A549 (cell line): Measurements from ENCODE around the gene BRPF1. TPM values are rescaled to one million over a fixed set of nuclear protein-coding genes. Genes with fewer than 3 reads are reported as not detected.

Source experiments
- ATAC-seq, 2 experiments: fragments of 200-7000 bp in 1 of 2; fragments of >200 bp in 1 of 2; cut with Nextera tagmentation in 1 of 2; cut with Tn5 transposase in 1 of 2; 3 replicates each; pipeline versions ENCODE4 v1.8.0 to v1.9.1; 2018 to 2020; ENCODE audit warnings: mild to moderate bottlenecking in 1 of 2, moderate library complexity in 1 of 2
- CTCF ChIA-PET: fragments of 300-600 bp; sonication (Branson Sonifier 250); formaldehyde crosslinking; extraction: SDS; loops from one replicate; lab custom pipeline; 2021; ENCODE audit warnings: antibody characterized with exemption, inconsistent platforms; lab: Yijun Ruan, JAX
- POLR2A ChIA-PET: fragments of 350-600 bp; formaldehyde crosslinking; extraction: SDS; loops from one replicate; lab custom pipeline; 2021; ENCODE audit warnings: antibody characterized with exemption, inconsistent platforms; lab: Yijun Ruan, JAX
- DNase-seq, 2 experiments: peaks; one replicate each; pipeline versions ENCODE4 v3.0.0 to v3.0.0-alpha.2; 2011 to 2016; ENCODE audit warnings: low read depth in 1 of 2, low spot score in 1 of 2
- FAIRE-seq: peaks from 2 replicates; lab custom pipeline; 2011; peaks lifted over from hg19 to GRCh38; lab: Jason Lieb, UNC
- H3K27ac ChIP-seq, 2 experiments: fragments of >200 bp; sonication (Bioruptor Twin); formaldehyde crosslinking; 3 replicates each; pipeline ENCODE4 v1.5.1; 2016 to 2017
- H3K4me1 ChIP-seq: fragments of >200 bp; sonication (Bioruptor Twin); formaldehyde crosslinking; 3 replicates; pipeline ENCODE4 v1.6.1; 2016
- H3K4me2 ChIP-seq: fragments of >200 bp; sonication (Bioruptor Twin); formaldehyde crosslinking; 3 replicates; pipeline ENCODE4 v1.6.1; 2016
- H3K4me3 ChIP-seq: fragments of >200 bp; sonication (Bioruptor Twin); formaldehyde crosslinking; 3 replicates; pipeline ENCODE4 v1.5.1; 2016
- H3K9me3 ChIP-seq: fragments of >200 bp; sonication (Bioruptor Twin); formaldehyde crosslinking; 3 replicates; pipeline ENCODE4 v1.6.1; 2016
- BCL3 ChIP-seq: fragments of >200 bp; sonication (Bioruptor Twin); formaldehyde crosslinking; IDR thresholded peaks from 3 replicates; pipeline ENCODE4 v1.6.1; 2016
- CEBPB ChIP-seq, 2 experiments: fragments of >200 bp in 1 of 2; sonication (Bioruptor Twin) in 1 of 2; formaldehyde crosslinking in 1 of 2; IDR thresholded peaks; 2 replicates each; pipeline ENCODE4 v1.6.1; 2012 to 2016
- CHD2 ChIP-seq: fragments of 150-350 bp; IDR thresholded peaks from 2 replicates; pipeline ENCODE4 v1.6.1; 2014; ENCODE audit warnings: low read length; ENCODE audit not compliant: partially characterized antibody
- CHD4 ChIP-seq: fragments of 200-600 bp; sonication (generic); IDR thresholded peaks from 2 replicates; pipeline ENCODE4 v1.6.1; 2016; ENCODE audit warnings: antibody characterized with exemption, mild to moderate bottlenecking, borderline replicate concordance
- E2F6 ChIP-seq: IDR thresholded peaks from 2 replicates; pipeline ENCODE4 v1.6.1; 2012; ENCODE audit warnings: low read depth, borderline replicate concordance
- EHMT2 ChIP-seq: fragments of 200-600 bp; sonication (generic); IDR thresholded peaks from 2 replicates; pipeline ENCODE4 v1.6.1; 2016; ENCODE audit warnings: antibody characterized with exemption, low read depth, mild to moderate bottlenecking, moderate library complexity
- ELK1 ChIP-seq: fragments of 150-350 bp; IDR thresholded peaks from 2 replicates; pipeline ENCODE4 v1.6.1; 2014; ENCODE audit warnings: low read depth, mild to moderate bottlenecking, low read length
- GATA3 ChIP-seq: IDR thresholded peaks from 2 replicates; pipeline ENCODE4 v1.6.1; 2012; ENCODE audit warnings: borderline replicate concordance
- JUN ChIP-seq, 2 experiments: fragments of >200 bp; sonication (Bioruptor Twin); formaldehyde crosslinking; IDR thresholded peaks; 2 replicates in 1 of 2; 3 replicates in 1 of 2; pipeline ENCODE4 v1.6.1; 2016 to 2017
- KDM5A ChIP-seq: fragments of 200-600 bp; sonication (generic); IDR thresholded peaks from 2 replicates; pipeline ENCODE4 v1.6.1; 2016; ENCODE audit warnings: antibody characterized with exemption, mild to moderate bottlenecking
- MAFK ChIP-seq: fragments of 450-650 bp; IDR thresholded peaks from 2 replicates; pipeline ENCODE4 v1.6.1; 2014; ENCODE audit not compliant: partially characterized antibody
- MAZ ChIP-seq: fragments of 150-350 bp; IDR thresholded peaks from 2 replicates; pipeline ENCODE4 v1.6.1; 2014; ENCODE audit warnings: antibody characterized with exemption, low read depth, low read length, borderline replicate concordance
- NPAS2 ChIP-seq: fragments of 250-450 bp; sonication (Bioruptor Pico); IDR thresholded peaks from 2 replicates; pipeline ENCODE4 v1.8.0; 2022; ENCODE audit warnings: mild to moderate bottlenecking, moderate library complexity, borderline replicate concordance
- NR3C1 ChIP-seq: fragments of >200 bp; sonication (Bioruptor Twin); formaldehyde crosslinking; IDR thresholded peaks from 3 replicates; pipeline ENCODE4 v1.6.1; 2017
- PHF8 ChIP-seq: fragments of 200-600 bp; sonication (generic); IDR thresholded peaks from 2 replicates; pipeline ENCODE4 v1.6.1; 2016; ENCODE audit warnings: low read depth, mild to moderate bottlenecking, antibody characterized with exemption, moderate library complexity, borderline replicate concordance
- POLR2A ChIP-seq: IDR thresholded peaks from 2 replicates; pipeline ENCODE4 v1.6.1; 2012; ENCODE audit warnings: mild to moderate bottlenecking, low read length
- RARB ChIP-seq: fragments of 250-450 bp; sonication (Bioruptor Pico); IDR thresholded peaks from 2 replicates; pipeline ENCODE4 v1.8.0; 2021; ENCODE audit warnings: mild to moderate bottlenecking, moderate library complexity
- RCOR1 ChIP-seq: fragments of 150-350 bp; IDR thresholded peaks from 2 replicates; pipeline ENCODE4 v1.6.1; 2014; ENCODE audit warnings: antibody characterized with exemption, low read length, low read depth
- REST ChIP-seq: fragments of 200-600 bp; sonication (generic); IDR thresholded peaks from 2 replicates; pipeline ENCODE4 v1.6.1; 2016; ENCODE audit warnings: antibody characterized with exemption, mild to moderate bottlenecking, moderate library complexity
- RFX5 ChIP-seq: fragments of 450-650 bp; IDR thresholded peaks from 2 replicates; pipeline ENCODE4 v1.7.1; 2014; ENCODE audit warnings: antibody characterized with exemption, mild to moderate bottlenecking, moderate library complexity
- RNF2 ChIP-seq: fragments of 200-600 bp; sonication (generic); IDR thresholded peaks from 2 replicates; pipeline ENCODE4 v1.6.1; 2016; ENCODE audit warnings: low read depth, mild to moderate bottlenecking, antibody characterized with exemption, moderate library complexity, borderline replicate concordance
- USF2 ChIP-seq: fragments of 450-650 bp; IDR thresholded peaks from 2 replicates; pipeline ENCODE4 v1.6.1; 2014; ENCODE audit warnings: antibody characterized with exemption
- ZC3H11A ChIP-seq: fragments of 450-650 bp; IDR thresholded peaks from 2 replicates; pipeline ENCODE4 v1.6.1; 2014; ENCODE audit warnings: antibody characterized with exemption, mild to moderate bottlenecking
- ZFP36 ChIP-seq: fragments of 450-650 bp; IDR thresholded peaks from 2 replicates; pipeline ENCODE4 v1.6.1; 2014; ENCODE audit warnings: borderline replicate concordance; ENCODE audit not compliant: partially characterized antibody
- WGBS: methylation state at CpG from one replicate; pipeline ENCODE4 v1.1.6; 2017; ENCODE audit errors: missing lambda C conversion rate; 5-methylcytosine and 5-hydroxymethylcytosine counted together
- polyA plus RNA-seq, 4 experiments: library from polyadenylated mRNA; depleted of rRNA in 3 of 4; stranded (reverse); fragments of >200 nt; fragmentation: RNase III in 1 of 4; extraction: RNeasy Plus Mini Kit Qiagen cat#74134 plus additional on column Dnase treatment in 1 of 4; gene quantifications; 2 replicates in 3 of 4; 3 replicates in 1 of 4; pipeline ENCODE4 v1.2.3, GENCODE V29; 2011 to 2017

The BRPF1 gene
- polyA plus RNA-seq, 2 of the 4 experiments (the other 2 are of a cell fraction) = 8.6 to 12.4 TPM

GRCh38 chr3:9778143-9779074 is 46.9 kb downstream of the BRPF1 start (continued):
- TF ChIP-seq BCL3 = no peak

GRCh38 chr3:9779075-9779593 is 47.6 kb downstream of the BRPF1 start:
- DNase-seq = no peak
- ATAC-seq = no peak

GRCh38 chr3:9779721-9780457 is 48.4 kb downstream of the BRPF1 start:
- POLR2A ChIA-PET = no interaction called here
- ATAC-seq = no peak
- WGBS = 85% methylated on average over 8 of the region's 8 CpGs
- no peak overlapping the region for H3K4me3 ChIP-seq
- no peak overlapping the region for H3K4me2 ChIP-seq
- no peaks in the 10 kb centered on the region for H3K9me3 ChIP-seq
- H3K27ac ChIP-seq = no peak overlapping the region
- CTCF ChIA-PET = interaction anchor here (0.6 to 1.1 kb wide), 3 partner anchors 15 to 359 kb away, joined by 3 to 5 read pairs (median 3); no protein-coding TSS in a partner anchor
- no peak for DNase-seq
- no peaks in the 10 kb centered on the region for H3K4me1 ChIP-seq
- FAIRE-seq = no peak
- TF ChIP-seq REST = no peak
- TF ChIP-seq JUN (IDR thresholded peaks at IDR 0.05) = no peak
- no peak for TF ChIP-seq CHD2
- TF ChIP-seq MAZ = no peak
- TF ChIP-seq MAFK = no peak
- no peak for TF ChIP-seq POLR2A
- no peak for TF ChIP-seq RCOR1
- no peak for TF ChIP-seq E2F6
- no peak for TF ChIP-seq CHD4
- no peak for TF ChIP-seq KDM5A
- TF ChIP-seq RNF2 = no peak
- TF ChIP-seq RARB (CRISPR knock-in tag) = no peak

More at GRCh38 chr3:9779075-9779593, 47.6 kb downstream of the BRPF1 start:
- TF ChIP-seq PHF8 (no peak), NPAS2 (no peak), ELK1 (no peak), POLR2A (no peak), GATA3 (no peak), ZFP36 (no peak), MAFK (no peak), USF2 (no peak), EHMT2 (no peak), ZC3H11A (no peak), CEBPB (IDR thresholded peaks at IDR 0.05) (no peak), RARB (CRISPR knock-in tag) (no peak), NR3C1 (no peak), RFX5 (no peak)
- CTCF ChIA-PET = interaction anchor here (1.3 to 1.5 kb wide), 2 partner anchors 7 to 26 kb away, joined by 3 to 4 read pairs; no protein-coding TSS in a partner anchor
- FAIRE-seq = no peak
- WGBS = 83% methylated on average over 6 of the region's 6 CpGs
- Histone ChIP-seq H3K4me1 (no peaks in the 10 kb centered on the region), H3K27ac (no peak overlapping the region), H3K4me2 (no peak overlapping the region), H3K9me3 (no peaks in the 10 kb centered on the region), H3K4me3 (no peak overlapping the region)
- POLR2A ChIA-PET = interaction anchor here (1.1 kb wide), 1 partner anchor 14 kb away, joined by 4 read pairs; the partner anchor contains the start of genes ARPC4 and TADA3
